MG63 (cell line): ENCODE results near the gene ZNHIT6. TPM values are rescaled to one million over a fixed set of nuclear protein-coding genes. Genes with fewer than 3 reads are reported as not detected.

ENCODE experiments used
- DNase-seq: peaks from one replicate; pipeline ENCODE4 v3.0.0-alpha.2; 2020
- H3K27me3 ChIP-seq: fragments of 250-450 bp; sonication (Bioruptor Pico); 2 replicates; pipeline ENCODE4 v1.5.1; 2020; ENCODE audit warnings: mild to moderate bottlenecking, moderate library complexity
- H3K36me3 ChIP-seq: fragments of 250-450 bp; sonication (Bioruptor Pico); 2 replicates; pipeline ENCODE4 v1.5.1; 2020; ENCODE audit warnings: mild to moderate bottlenecking, moderate library complexity
- H3K4me3 ChIP-seq: fragments of 250-450 bp; sonication (Bioruptor Pico); 2 replicates; pipeline ENCODE4 v1.5.1; 2020; ENCODE audit warnings: mild to moderate bottlenecking, moderate library complexity
- H3K9me3 ChIP-seq: fragments of 250-450 bp; sonication (Bioruptor Pico); 2 replicates; pipeline ENCODE4 v1.5.1; 2020; ENCODE audit warnings: mild to moderate bottlenecking, moderate library complexity
- total RNA-seq: library from RNA; depleted of rRNA; stranded (reverse); fragments of >200 nt; shearing (Covaris generic); gene quantifications from 2 replicates; pipeline ENCODE4 v1.2.3, GENCODE V29; 2014; ENCODE audit warnings: low replicate concordance

The ZNHIT6 gene
- total RNA-seq, 1 experiment from 2014 or later: 11.6 TPM

- DNase-seq: no peak
- Histone ChIP-seq H3K27me3 (no peaks in the 10 kb centered on the region), H3K4me3 (no peak overlapping the region), H3K9me3 (no peaks in the 10 kb centered on the region), H3K36me3 (peaks cover 32% of the 10 kb centered on the region)
These were observed 24.8 kb downstream of the ZNHIT6 start for GRCh38 chr1:85683292-85684025.

DNA sequence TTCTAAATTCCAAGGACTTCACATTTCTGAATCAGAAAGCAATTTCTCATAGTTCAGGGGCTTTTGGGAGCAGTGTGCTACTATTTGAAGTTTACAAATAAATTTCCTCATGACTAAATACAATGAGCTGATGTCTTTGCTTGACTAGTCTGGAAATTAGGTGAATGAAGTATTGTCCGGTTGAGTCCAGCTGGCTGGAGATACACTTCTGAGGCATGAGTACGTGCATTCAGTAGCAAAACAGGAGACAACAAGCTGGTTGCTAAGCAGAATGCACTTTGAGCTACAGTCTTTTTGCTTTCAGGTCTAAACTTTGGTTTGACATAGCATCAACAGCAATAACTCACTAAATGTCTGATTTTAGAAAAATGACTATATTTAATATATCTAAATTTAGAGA, 27.1 kb downstream of the ZNHIT6 start:
- Histone ChIP-seq H3K27me3 (no peaks in the 10 kb centered on the region), H3K9me3 (no peaks in the 10 kb centered on the region), H3K36me3 (peaks cover 41% of the 10 kb centered on the region), H3K4me3 (no peak overlapping the region)
- peak; percentile 66 for DNase-seq

DNA sequence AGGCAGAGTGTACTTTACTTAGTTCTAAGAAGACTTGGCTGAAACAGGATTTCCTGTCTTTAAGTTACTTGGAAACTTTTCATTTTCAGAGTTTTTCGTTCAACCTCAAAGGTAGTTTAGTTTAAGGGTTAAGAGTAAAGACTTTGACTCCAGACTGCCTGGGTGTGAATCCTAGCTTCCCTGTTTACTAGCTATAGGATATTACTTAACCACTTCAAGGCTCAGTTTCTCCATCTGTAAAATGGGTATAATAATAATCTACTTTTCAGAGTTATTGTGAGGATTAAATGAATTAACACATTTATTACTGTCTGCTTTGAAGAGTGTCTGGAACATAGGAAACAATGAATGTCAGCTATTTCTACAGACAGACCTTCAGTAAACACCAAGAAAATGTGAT, 30.0 kb downstream of the ZNHIT6 start:
- H3K36me3 ChIP-seq: peaks cover 55% of the 10 kb centered on the region
- no peak overlapping the region for H3K4me3 ChIP-seq
- DNase-seq: no peak
- H3K9me3 ChIP-seq: no peaks in the 10 kb centered on the region
- H3K27me3 ChIP-seq: no peaks in the 10 kb centered on the region

- no peak for DNase-seq
- Histone ChIP-seq H3K9me3 (no peaks in the 10 kb centered on the region), H3K27me3 (no peaks in the 10 kb centered on the region), H3K36me3 (peaks cover 59% of the 10 kb centered on the region), H3K4me3 (no peak overlapping the region)
These were observed 30.6 kb downstream of the ZNHIT6 start for GRCh38 chr1:85677656-85678055.

DNA sequence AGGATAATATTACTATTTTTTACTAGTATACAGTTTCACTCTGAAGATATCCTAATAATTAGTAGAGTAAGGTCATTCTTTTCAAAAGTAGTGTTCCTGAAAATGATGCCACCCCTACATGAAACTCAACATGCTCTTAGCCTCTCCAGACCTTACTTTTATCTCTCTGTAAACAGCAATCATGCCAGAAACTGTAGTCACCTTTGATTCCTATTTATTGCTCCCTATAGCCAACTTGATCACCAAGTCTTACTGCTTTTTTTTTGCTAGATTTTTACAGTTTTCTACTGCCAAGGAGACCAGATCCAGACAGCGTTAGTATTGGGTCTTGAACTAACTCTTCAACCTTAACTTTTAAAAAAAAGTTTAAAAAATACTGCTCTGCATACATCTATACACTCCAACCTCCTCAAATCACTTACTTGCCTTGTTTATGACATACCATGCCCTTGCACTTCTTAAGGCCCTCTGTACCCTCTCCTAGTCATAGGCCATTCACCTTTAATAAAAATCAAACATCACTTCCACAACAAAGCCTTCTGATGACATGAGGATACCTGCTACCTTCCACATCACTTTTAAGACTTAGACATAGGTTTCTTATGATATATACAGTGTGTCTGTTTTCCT, 36.1 kb downstream of the ZNHIT6 start:
- Histone ChIP-seq H3K9me3 (no peaks in the 10 kb centered on the region), H3K4me3 (no peak overlapping the region), H3K36me3 (peaks cover 57% of the 10 kb centered on the region), H3K27me3 (no peaks in the 10 kb centered on the region)
- DNase-seq: no peak

DNA sequence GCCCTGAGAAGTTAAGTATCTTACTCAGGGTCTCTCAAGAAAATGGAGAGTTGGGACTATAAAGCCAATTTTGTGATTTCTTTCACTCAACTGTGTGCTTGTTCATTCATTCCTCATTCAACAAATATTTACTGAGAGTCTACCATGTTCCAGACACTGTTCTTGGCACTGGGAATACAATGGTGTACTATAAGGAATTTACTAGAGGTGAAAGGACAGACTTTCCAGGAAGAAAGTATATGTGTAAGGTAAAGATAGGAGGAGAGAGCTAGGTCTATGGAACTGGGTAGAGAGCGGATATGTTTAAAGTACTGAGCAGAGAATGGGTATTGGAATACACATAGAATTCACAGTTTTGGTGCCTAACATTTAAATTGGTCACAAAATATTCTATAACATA, 42.3 kb downstream of the ZNHIT6 start:
- DNase-seq: no peak
- Histone ChIP-seq H3K4me3 (no peak overlapping the region), H3K36me3 (peaks cover 46% of the 10 kb centered on the region), H3K9me3 (no peaks in the 10 kb centered on the region), H3K27me3 (no peaks in the 10 kb centered on the region)

GRCh38 chr1:85663382-85663781, 44.9 kb downstream of the ZNHIT6 start:
- H3K4me3 ChIP-seq: no peak overlapping the region
- H3K27me3 ChIP-seq: no peaks in the 10 kb centered on the region
- H3K36me3 ChIP-seq: peaks cover 41% of the 10 kb centered on the region
- no peaks in the 10 kb centered on the region for H3K9me3 ChIP-seq
- no peak for DNase-seq

- no peak for DNase-seq
- H3K9me3 ChIP-seq: no peaks in the 10 kb centered on the region
These were observed 46.5 kb downstream of the ZNHIT6 start for GRCh38 chr1:85661767-85662166.

GRCh38 chr1:85660541-85660940, 47.7 kb downstream of the ZNHIT6 start:
- Histone ChIP-seq H3K27me3 (no peaks in the 10 kb centered on the region), H3K36me3 (peaks cover 34% of the 10 kb centered on the region), H3K9me3 (no peaks in the 10 kb centered on the region), H3K4me3 (no peak overlapping the region)
- DNase-seq: no peak

More at GRCh38 chr1:85661767-85662166, 46.5 kb downstream of the ZNHIT6 start:
- no peak overlapping the region for H3K4me3 ChIP-seq
- peaks cover 35% of the 10 kb centered on the region for H3K36me3 ChIP-seq
- H3K27me3 ChIP-seq: no peaks in the 10 kb centered on the region

DNA sequence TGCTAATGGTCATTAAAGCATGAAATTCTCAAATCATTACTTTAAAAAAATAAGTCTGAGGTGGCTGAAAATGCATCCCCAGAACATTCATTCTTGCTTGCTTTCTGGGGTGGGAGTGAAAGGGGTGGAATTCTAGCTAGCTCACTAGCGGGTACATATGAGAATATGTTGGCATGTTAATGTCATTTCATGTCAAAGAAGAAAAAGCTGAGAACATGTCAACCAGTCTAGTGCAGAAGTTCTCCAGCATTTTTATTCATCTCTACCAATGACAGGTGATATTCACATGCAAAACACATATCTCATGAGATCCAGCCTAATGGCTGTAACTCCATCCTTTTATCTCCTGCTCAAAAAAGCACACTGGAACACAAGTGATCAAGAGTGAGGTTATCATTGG, 49.1 kb downstream of the ZNHIT6 start:
- Histone ChIP-seq H3K27me3 (no peaks in the 10 kb centered on the region), H3K9me3 (no peaks in the 10 kb centered on the region), H3K4me3 (no peak overlapping the region), H3K36me3 (peaks cover 29% of the 10 kb centered on the region)
- no peak for DNase-seq

GRCh38 chr1:85656948-85657347, 51.3 kb downstream of the ZNHIT6 start:
- H3K4me3 ChIP-seq: no peak overlapping the region
- no peak for DNase-seq
- H3K36me3 ChIP-seq: peaks cover 31% of the 10 kb centered on the region
- no peaks in the 10 kb centered on the region for H3K27me3 ChIP-seq
- no peaks in the 10 kb centered on the region; the same call in 1 of the 2 replicates for H3K9me3 ChIP-seq

DNA sequence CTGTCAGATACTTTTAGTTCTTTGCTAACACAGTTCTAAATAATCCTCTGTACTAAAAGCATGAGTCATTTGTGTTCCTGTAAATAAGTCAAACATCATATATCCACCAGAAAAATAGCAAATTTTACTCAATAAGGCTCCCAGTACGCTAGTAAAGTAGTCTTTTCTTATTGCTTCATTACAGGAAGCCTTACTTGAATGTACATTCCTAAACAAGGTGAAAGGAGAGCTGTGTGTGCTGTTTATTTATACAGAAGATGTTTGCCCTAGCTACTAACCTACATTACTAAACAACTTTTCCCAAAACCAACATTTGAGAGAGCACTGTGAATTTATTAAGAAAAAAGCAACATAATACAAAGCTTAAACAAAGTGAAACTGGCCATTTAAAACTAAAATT, 52.0 kb downstream of the ZNHIT6 start:
- Histone ChIP-seq H3K36me3 (peaks cover 36% of the 10 kb centered on the region), H3K4me3 (no peak overlapping the region), H3K27me3 (no peaks in the 10 kb centered on the region), H3K9me3 (no peaks in the 10 kb centered on the region; the same call in 1 of the 2 replicates)
- no peak for DNase-seq

DNA sequence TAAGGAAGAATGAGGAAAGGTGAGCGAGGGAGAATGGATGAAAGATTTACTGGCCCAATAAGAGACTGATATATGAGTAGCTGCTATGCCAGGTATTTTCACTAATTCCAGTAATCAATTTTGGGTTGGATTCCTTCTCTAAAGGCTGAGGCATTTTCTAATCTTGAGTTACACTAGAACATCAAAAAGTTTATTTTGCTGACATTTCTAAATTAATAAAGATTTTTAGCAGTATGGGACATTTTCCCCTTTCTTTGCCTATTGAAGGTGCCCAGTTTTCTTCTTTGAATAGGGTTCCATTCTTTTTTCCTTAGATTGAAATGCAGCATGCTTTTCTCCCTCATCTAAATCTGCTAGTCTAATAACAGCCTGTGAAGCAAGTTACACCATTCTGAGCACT, 52.9 kb downstream of the ZNHIT6 start:
- DNase-seq: no peak
- Histone ChIP-seq H3K9me3 (peaks cover 4% of the 10 kb centered on the region; the same call in 1 of the 2 replicates), H3K27me3 (no peaks in the 10 kb centered on the region), H3K4me3 (no peak overlapping the region), H3K36me3 (peaks cover 40% of the 10 kb centered on the region)

DNA sequence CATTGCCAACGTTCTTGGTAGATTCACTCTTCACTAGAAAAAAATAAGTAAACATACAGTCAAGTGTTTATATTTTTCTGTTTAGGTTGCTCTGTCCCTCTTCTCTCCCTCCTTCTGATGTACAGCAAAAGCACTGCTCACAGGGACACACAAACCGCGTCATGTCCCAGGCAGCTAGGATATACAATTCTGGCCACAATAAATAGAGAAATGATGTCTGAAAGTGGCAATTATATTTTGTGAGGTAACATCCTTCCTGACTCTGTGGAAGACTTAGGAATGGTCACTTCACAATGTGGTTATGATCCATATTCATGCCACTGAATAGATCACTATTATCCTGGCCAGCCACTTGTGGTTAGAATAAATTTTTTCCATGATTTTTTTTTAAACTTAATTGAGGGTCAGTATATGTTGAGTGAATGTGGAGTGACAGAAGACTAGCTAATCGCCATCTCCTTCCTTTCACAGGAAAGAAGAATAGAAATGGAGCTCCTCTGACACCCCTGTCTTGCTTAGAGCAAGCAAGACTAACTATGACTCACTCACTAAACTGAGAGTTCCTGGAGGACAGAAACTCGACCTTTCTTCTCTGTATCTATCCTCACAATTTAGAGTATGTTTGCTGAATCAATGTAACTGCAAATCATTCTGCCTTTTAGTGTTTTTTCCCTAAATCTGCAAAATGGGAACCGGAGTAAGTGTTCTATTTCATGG, 54.0 kb downstream of the ZNHIT6 start:
- DNase-seq: no peak
- Histone ChIP-seq H3K9me3 (peaks cover 10% of the 10 kb centered on the region; the same call in 1 of the 2 replicates), H3K27me3 (no peaks in the 10 kb centered on the region), H3K36me3 (peaks cover 48% of the 10 kb centered on the region), H3K4me3 (no peak overlapping the region)

- peaks cover 59% of the 10 kb centered on the region for H3K36me3 ChIP-seq
- no peaks in the 10 kb centered on the region for H3K27me3 ChIP-seq
- peaks cover 20% of the 10 kb centered on the region for H3K9me3 ChIP-seq
- DNase-seq: no peak
- no peak overlapping the region for H3K4me3 ChIP-seq
These were observed 55.9 kb downstream of the ZNHIT6 start for GRCh38 chr1:85652327-85652726.

- no peak for DNase-seq
- peaks cover 52% of the 10 kb centered on the region for H3K36me3 ChIP-seq
- H3K27me3 ChIP-seq: no peaks in the 10 kb centered on the region
- H3K4me3 ChIP-seq: no peak overlapping the region
- H3K9me3 ChIP-seq: peaks cover 20% of the 10 kb centered on the region
These were observed 57.6 kb downstream of the ZNHIT6 start for GRCh38 chr1:85650645-85651044.

GRCh38 chr1:85649591-85649990, 58.6 kb downstream of the ZNHIT6 start:
- Histone ChIP-seq H3K4me3 (no peak overlapping the region), H3K9me3 (peaks cover 20% of the 10 kb centered on the region), H3K36me3 (peaks cover 48% of the 10 kb centered on the region), H3K27me3 (no peaks in the 10 kb centered on the region)
- DNase-seq: no peak
